RKO (cell line): ENCODE data around the gene OGFR.

Experiments used
- DNase-seq: peaks from one replicate; pipeline ENCODE4 v3.0.0-alpha.2; 2016; ENCODE audit warnings: low spot score

The OGFR gene, protein sequence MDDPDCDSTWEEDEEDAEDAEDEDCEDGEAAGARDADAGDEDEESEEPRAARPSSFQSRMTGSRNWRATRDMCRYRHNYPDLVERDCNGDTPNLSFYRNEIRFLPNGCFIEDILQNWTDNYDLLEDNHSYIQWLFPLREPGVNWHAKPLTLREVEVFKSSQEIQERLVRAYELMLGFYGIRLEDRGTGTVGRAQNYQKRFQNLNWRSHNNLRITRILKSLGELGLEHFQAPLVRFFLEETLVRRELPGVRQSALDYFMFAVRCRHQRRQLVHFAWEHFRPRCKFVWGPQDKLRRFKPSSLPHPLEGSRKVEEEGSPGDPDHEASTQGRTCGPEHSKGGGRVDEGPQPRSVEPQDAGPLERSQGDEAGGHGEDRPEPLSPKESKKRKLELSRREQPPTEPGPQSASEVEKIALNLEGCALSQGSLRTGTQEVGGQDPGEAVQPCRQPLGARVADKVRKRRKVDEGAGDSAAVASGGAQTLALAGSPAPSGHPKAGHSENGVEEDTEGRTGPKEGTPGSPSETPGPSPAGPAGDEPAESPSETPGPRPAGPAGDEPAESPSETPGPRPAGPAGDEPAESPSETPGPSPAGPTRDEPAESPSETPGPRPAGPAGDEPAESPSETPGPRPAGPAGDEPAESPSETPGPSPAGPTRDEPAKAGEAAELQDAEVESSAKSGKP

DNA sequence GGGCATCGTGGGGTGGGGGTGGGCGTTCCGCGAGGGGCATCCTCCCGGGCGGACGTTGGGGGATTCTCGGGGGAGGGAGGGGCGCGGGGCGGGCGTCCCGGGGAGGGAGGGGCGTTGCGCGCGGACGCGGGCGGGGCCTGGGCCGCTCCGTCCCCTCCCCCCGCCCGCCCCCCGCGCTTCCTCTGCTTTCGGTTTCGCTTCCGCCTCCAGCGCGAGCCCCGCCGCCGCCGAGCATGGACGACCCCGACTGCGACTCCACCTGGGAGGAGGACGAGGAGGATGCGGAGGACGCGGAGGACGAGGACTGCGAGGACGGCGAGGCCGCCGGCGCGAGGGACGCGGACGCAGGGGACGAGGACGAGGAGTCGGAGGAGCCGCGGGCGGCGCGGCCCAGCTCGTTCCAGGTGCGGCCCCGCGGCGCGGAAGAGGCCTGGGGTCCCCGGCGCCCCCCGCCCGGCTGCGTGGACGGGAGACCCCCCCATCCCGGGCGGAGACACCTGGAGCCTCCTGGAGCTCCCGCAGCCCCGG is at the start of gene OGFR:
Gene OGFR (plus strand): TSS at position 209 of the 528 bp plus-strand sequence. CDS start 25 bp downstream, at position 234.
- DNase-seq: peak; percentile 50

DNA sequence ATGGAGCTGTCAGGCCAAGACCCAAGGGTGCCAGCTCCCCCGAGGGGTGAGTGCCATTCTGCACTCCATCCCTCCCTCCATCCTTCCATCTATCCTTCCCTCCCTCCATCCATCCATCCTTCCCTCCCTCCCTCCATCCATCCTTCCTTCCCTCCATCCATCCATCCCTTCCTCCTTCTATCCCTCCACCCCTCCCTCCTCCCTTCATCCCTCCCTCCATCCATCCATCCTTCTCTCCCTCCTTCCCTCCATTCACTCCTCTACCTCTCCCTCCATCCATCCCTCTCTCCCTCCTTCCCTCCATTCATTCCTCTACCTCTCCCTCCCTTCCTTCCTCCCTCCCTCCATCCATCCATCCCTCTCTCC is 49.7 kb upstream of the OGFR start:
- DNase-seq: no peak

DNA sequence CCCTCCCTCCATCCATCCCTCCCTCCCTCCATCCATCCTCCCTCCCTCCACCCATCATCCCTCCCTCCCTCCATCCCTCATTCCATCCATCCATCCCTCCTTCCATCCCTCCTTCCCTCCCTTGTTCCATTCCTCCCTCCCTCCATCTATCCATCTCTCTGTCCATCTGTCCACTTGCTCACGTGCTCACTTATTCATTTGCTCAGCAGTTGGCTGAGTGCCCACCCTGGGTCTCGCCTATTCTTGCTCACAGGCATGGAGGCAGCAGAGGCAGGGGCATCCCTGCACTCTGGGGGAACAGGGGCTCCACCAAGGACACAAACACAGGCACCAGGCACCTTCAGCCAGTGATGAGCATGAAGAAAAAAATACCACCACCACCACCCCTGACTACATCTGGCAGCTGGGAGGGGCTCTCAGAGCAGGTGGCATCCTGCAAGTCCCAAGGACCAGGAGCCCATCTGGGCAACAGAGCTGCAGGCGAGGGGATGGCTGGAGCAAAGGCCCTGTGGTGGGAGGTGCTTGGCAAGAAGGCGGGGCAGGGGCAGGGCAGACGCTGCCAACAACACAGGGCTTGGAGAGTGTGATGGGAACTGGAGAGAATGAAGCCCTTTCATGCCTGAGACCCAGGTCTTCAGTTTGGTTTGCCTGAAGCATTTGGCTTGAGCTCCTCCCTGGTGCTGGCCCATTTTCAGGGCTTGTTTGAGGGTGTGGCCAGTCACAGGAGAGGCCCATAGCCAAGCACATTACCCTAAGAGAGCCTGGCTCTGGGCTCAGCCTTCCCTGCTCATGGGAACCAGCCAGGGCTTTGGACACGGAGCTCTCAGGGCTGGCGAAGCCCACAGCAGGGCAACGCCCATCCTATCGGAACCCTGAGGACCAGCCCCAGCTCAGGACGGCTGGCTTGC is 48.6 kb upstream of the OGFR start:
- no peak for DNase-seq

DNA sequence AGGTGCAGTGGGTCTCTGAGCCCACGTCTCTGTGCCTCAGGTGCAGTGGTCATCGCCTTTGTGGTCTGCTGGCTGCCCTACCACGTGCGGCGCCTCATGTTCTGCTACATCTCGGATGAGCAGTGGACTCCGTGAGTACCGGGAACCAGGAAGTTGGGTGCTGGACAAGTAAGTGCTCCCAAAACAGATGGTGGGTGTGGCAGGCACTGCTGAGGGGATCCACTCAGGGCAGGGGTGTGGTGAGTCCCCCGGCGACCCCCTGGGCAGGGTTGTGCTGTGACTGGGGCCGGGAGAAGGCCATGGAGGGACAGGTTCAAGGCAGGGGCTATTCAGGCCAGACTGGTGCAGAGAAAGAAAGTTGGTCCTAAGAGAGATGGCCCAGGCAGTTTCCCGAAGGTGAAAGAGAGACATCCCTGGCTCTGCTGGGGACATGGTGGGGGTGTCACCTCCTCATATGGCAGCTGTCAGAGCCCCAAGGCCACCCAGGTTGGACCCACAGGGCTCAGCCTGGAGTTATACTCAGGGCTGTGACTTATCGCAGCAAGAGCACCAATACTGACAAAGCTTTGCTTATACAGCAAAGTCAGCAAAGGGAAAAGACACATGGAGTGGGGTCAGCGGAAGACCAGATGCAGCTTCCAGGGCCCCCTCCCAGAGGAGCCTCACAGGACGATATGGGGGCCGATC is 46.3 kb upstream of the OGFR start:
- DNase-seq: no peak

DNA sequence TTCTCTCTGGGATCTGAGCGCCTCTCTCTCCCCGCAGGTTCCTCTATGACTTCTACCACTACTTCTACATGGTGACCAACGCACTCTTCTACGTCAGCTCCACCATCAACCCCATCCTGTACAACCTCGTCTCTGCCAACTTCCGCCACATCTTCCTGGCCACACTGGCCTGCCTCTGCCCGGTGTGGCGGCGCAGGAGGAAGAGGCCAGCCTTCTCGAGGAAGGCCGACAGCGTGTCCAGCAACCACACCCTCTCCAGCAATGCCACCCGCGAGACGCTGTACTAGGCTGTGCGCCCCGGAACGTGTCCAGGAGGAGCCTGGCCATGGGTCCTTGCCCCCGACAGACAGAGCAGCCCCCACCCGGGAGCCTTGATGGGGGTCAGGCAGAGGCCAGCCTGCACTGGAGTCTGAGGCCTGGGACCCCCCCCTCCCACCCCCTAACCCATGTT is 44.6 kb upstream of the OGFR start:
- DNase-seq: no peak

DNA sequence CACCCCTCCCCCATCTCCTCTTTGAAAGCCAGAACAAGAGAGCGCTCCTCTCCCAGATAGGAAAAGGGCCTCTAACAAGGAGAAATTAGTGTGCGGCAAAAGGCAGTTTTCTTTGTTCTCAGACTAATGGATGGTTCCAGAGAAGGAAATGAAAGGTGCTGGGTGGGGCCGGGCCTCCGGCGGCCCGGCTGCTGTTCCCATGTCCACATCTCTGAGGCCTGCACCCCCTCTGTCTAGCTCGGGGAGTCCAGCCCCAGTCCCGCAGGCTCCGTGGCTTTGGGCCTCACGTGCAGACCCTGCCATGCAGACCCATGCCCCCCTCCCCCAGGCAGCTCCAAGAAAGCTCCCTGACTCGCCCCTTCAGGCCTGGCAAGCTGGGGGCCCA is 44.2 kb upstream of the OGFR start:
- no peak for DNase-seq

DNA sequence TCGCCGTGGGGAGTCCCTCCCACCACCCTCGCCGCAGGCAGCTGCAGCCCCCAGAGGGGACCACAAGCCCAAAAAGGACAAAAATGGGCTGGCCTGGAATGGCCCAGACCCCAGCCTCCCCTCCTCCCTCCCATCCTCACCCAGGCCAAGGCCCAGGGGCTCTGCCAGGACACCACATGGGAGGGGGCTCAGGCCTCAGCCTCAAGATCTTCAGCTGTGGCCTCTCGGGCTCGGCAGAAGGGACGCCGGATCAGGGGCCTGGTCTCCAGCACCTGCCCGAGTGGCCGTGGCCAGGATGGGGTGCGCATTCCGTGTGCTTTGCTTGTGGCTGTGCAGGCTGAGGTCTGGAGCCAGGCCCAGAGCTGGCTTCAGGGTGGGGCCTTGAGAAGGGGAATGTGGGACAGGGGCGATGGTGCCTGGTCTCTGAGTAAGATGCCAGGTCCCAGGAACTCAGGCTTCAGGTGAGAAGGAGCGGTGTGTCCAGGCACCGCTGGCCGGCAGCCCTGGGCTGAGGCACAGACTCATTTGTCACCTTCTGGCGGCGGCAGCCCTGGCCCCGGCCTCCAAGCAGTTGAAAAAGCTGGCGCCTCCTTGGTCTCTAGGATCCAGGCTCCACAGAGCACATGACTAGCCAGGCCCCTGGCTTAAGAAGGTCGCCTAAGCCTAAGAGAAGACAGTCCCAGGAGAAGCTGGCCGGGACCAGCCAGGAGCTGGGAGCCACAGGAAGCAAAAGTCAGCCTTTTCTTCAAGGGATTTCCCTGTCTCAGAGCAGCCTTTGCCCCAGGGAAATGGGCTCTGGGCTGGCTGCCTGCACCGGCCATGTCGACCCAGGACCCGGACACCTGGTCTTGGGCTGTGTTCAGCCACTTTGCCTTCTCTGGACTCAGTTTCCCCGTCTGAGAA is 43.5 kb upstream of the OGFR start:
- no peak for DNase-seq

DNA sequence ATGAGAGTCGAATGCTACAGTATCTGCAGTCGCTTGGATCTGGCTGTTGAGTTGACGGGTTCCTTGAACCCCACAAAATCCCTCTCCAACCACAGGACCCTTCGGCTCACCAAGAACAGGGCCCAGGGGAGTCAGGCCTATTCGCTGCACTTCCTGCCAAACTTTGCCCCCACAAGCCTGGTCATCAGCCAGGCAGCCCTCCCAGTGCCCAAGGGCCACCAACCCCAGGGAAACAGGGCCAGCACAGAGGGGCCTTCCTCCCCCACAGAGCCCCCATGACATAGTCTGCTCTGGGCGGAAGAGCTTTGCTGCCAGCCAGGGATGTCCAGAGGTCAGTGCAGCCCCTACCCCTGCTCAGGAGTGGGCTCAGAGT is 42.9 kb upstream of the OGFR start:
- DNase-seq: no peak

DNA sequence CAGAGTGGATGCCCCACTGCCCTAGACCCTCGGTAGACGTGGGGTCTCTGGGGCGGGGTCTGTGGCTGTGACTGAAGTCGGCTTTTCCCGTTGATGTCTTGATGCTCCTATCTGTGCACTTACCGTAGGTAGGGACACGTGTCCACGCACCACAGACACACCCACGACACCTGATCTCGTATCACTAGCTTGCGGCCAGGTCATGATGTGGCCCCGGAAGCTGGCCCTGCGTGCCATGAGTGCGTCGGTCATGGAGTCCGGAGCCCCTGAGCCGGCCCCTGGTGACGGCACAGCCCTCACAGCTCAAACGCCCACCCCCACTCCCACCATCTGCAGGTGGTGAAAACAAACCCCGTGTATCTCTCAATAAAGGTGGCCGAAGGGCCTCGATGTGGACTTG is 42.3 kb upstream of the OGFR start:
- no peak for DNase-seq

DNA sequence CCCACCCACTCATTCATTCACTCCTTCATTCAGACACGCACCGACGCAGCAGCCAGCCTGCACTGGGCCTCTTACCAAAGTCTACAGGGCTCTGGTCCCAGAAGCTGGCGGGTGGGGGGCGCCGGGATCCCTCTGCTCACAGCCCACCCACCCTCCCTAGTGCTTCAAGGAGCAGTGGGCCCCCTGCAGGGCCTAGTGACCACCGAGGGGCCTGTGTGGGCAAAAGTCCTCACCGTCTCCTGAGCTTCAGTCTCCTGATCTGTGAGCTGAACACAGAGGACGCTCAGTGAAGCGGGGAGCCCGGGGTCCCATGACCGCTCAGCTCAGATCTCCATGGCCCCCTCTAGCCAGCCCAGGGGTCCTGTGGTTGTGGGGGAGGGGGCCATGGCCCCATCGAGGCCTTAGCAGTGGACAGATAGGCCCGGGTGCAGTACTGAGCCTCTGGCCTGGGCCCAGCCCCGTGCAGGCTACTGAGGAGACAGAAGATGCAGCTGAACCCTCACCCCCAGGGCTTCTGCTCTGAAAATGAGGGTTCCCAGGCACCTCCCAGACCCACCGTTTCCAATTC is 41.8 kb upstream of the OGFR start:
- no peak for DNase-seq

DNA sequence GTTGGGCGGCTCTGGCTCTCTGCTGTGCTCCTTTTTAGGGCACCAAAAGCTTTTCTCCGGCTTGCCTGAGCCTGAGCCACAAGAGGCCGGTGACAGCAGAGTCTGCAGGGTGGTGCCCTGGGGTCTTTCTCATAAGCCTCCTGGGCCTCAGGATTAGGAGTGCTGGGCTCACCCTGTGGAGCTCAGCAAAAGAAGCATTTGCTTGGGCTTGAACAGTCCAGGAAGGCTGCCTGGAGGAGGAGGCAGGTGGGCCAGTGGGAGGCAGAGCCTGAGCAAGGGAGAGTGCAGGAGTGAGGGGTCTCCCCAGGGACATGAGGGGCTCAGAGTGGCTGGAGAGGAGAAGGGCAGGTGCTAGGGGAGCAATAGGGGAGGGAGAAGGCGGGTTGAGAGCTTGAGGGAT is 41.2 kb upstream of the OGFR start:
- DNase-seq: no peak

DNA sequence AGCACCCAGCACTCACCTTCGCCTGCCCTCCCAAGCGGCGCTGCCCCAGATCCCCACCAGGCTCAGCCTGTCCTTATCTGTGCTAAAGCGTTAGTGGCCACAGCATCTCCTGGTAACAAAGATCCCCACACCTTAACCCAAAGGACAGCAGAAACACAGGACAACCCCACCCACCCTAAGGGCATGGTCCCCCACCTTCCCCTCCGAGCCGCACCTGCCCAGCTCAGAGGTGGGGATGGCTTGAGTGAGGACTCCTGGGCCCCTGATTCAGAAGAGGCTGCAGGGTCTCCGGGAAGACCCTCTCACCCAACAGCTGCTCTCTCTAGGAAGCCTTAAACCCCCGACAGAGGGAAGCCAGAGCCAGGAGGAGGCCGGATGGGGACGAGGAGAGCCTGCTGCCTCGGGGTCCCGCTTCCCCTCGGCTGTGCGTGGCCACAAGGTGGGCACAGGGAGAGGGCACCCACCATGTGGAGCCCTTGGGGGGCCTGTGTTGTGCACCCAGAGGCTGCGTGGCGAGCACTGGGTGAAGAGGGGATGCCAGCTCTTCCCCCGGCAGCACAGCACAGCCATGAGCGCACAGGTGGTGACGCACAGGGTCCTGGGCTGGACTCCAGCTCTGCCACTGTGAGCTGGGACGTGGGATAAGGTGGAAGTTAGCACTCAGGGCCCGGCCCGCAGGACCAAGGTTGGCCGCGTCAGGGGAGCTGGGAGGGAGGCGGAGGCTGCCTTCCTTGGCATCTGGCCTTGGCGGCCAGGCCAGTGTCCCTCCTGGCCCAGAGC is 40.3 kb upstream of the OGFR start:
- DNase-seq: no peak

DNA sequence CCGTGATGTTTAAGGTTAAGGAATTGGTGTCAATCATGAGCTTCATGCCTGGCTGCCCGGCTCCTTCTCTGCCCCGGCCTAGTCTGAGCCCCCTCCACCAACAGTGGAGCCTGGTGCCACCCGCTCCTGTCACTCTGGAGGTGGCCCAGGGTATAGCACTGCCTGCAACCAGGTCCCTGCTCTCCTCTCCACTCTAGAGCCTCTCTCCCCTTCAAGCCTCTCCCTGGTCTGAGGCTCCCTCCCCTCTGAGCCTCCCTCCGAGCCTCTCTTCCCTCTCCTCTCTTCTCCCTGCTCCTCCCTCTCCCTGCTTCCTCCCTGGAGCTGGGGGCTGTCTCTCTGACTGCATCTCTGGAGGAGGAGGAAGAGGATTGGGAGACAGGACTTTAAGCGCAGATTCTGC is 39.6 kb upstream of the OGFR start:
- DNase-seq: no peak

DNA sequence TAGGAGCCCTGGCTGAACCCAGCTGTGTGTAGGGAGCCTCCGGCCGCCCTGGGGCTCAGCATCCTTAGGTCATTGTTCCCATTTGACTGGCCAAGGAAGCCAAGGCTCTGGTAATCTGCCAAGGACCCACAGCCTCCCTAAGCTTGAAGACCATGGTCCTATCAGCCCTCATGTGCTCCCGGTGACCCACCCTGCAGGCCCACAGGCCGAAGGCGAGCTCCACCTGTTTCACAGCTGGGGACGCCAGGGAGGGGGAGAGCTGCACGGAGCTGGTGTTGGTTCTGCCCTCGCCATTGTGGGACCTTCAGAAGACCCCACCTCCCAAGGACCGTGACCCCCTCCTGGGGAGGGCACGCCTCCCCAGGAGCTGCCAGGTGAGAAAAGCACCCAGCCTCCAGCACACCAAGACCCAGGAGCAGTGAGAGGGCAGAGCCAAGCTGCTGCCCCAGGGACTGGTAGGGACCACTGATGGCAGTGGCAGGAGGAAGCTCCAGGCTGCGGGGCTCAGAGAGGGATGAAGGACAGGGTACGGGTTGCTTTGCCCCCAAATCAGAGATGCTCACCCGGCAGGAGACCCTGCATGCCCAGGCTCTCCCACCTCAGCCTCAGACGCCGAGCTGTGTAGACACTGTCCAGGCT is 39.1 kb upstream of the OGFR start:
- no peak for DNase-seq

DNA sequence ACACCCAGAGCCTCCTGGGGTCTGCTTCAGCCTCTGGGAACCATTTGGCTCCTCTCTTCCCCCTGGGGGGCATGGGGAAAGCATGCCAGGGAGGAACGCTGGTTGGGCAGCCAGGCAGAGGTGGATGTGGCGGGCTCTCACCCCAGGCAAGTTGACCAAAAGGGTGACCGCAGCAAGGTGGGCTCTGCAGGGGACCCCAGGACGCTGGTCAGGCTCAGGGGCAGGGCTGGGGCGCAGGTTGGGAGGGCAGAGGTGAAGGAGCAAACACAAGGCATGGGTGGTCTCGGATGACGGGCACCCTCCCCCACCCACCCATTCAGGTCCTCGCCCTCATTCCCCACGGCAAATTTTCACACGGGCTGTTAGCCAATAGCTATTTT is 38.6 kb upstream of the OGFR start:
- no peak for DNase-seq

DNA sequence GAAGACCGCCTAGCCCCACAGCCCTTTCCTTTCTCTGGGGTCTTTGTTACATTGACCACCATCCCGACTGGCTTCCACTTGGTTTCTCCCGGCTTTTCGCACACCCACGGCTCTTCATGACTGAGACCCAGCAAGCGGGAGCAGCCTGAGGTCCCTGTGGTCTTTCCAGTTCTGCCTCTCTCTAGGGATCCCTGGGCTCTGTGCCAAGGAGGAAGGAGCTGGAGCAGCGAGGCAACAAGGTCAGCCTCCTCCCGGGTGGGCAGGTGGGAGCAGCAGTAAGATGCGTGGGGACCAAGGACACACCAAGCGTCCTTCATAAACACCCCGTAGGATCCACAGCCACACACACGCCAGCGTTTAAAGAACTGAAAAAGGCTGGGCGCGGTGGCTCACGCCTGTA is 37.9 kb upstream of the OGFR start:
- DNase-seq: no peak

DNA sequence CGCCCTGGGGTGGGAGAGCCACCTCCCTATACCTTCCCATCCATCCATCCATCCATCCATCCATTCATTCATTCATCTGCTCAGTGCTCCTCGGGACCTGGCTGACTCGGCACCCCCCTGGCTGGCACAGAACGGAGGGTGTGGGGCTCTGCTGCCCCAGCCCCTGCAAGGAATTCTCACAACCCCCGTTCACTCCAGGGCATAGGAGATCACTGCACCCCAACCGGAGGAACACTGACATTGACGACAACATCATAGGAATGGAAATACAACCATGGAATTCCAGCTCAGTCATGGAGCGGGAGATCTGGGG is 36.4 kb upstream of the OGFR start:
- DNase-seq: no peak

DNA sequence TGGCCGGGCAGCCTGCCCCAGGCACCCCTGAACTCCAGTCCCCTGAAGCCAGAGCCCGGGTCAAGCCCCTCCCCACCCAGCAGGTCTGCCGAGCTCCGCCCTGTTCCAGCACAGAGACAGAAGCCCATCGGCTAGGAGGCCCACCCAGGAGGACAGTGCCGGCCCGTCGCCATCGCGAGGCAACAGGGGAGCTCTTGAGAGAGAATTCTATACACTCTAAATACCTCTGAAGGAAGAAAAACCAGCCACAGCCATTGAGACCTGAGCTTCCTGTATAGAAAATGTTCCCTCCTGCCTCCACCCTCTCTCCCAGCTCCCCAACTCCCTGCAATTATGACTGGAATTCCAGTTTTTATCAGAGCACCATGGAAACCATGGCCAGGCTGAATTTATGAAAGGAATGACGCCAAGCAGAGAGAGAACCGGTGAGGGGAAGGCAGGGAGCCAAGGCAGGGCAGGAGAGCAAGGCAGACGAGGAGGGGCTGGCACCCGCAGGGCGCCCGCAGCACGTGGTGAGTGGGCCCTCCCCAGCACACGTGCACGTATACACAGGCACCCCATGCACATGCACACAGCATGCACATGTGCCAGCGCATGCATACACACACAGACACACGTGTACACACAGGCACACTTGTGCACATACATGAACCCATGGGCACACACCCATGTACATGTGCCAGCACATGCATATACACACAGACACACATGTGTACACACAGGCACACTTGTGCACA is 35.9 kb upstream of the OGFR start:
- DNase-seq: no peak
